K562 (cell line): ENCODE measurements around the gene EFNB3. TPM values are rescaled to one million over a fixed set of nuclear protein-coding genes. Genes with fewer than 3 reads are reported as not detected.

ENCODE experiments used
- CREB1 ChIP-seq, 2 experiments: sonication (generic) in 1 of 2; formaldehyde crosslinking in 1 of 2; IDR thresholded peaks; 2 replicates each; pipeline versions ENCODE4 v1.6.1 to v1.8.0; 2012 to 2022; ENCODE audit warnings: inconsistent platforms in 1 of 2, mild to moderate bottlenecking in 1 of 2, missing genetic modification reagents in 1 of 2, moderate library complexity in 1 of 2
- JUN ChIP-seq, 2 experiments: sonication (generic) in 1 of 2; formaldehyde crosslinking in 1 of 2; IDR thresholded peaks; 2 replicates each; pipeline versions ENCODE4 v1.6.1 to v1.8.0; 2012 to 2022; ENCODE audit warnings: borderline replicate concordance in 2 of 2, mild to moderate bottlenecking in 2 of 2, improper control_type of control experiment in 1 of 2, low read depth in 1 of 2, low read length in 1 of 2, missing genetic modification reagents in 1 of 2
- KDM5B ChIP-seq: fragments of 200-600 bp; sonication (generic); IDR thresholded peaks from 2 replicates; pipeline ENCODE4 v1.6.1; 2012; ENCODE audit warnings: low read depth, mild to moderate bottlenecking, moderate library complexity, low read length, control low read depth, inconsistent platforms; ENCODE audit not compliant: insufficient replicate concordance
- MXI1 ChIP-seq: IDR thresholded peaks from 2 replicates; pipeline ENCODE4 v1.6.1; 2011; ENCODE audit warnings: low read depth, mild to moderate bottlenecking, improper control_type of control experiment, low read length
- POLR2AphosphoS5 ChIP-seq: IDR thresholded peaks from 2 replicates; pipeline ENCODE4 v1.6.1; 2011; ENCODE audit warnings: mild to moderate bottlenecking, low read depth, low read length, moderate library complexity; ENCODE audit not compliant: control insufficient read depth, insufficient read depth
- POLR2B ChIP-seq: fragments of 450-650 bp; IDR thresholded peaks from 2 replicates; pipeline ENCODE4 v1.6.1; 2018; ENCODE audit warnings: low read depth; ENCODE audit not compliant: partially characterized antibody
- PRDM10 ChIP-seq: fragments of 450-650 bp; IDR thresholded peaks from 2 replicates; pipeline ENCODE4 v1.6.1; 2018; ENCODE audit not compliant: partially characterized antibody
- RB1 ChIP-seq: fragments of 450-650 bp; IDR thresholded peaks from 2 replicates; pipeline ENCODE4 v1.6.1; 2017; ENCODE audit warnings: low read depth, mild to moderate bottlenecking
- RCOR1 ChIP-seq, 2 experiments: IDR thresholded peaks; 2 replicates each; pipeline ENCODE4 v1.6.1; 2012; ENCODE audit warnings: low read depth in 2 of 2, low read length in 2 of 2, borderline replicate concordance in 1 of 2, improper control_type of control experiment in 1 of 2
- SAFB2 ChIP-seq: fragments of 200-400 bp; formaldehyde crosslinking; IDR thresholded peaks from 2 replicates; pipeline ENCODE4 v1.6.1; 2018; ENCODE audit warnings: borderline replicate concordance, low read length, low read depth, moderate library complexity; ENCODE audit not compliant: severe bottlenecking
- SRF ChIP-seq, 2 experiments: fragments of 250-450, 450-650 bp in 1 of 2; sonication (Bioruptor Pico) in 1 of 2; sonication (generic) in 1 of 2; formaldehyde crosslinking; IDR thresholded peaks; 2 replicates each; pipeline versions ENCODE4 v1.5.0 to v1.5.1; 2020 to 2022; ENCODE audit warnings: mild to moderate bottlenecking in 1 of 2, missing genetic modification reagents in 1 of 2
- TAF7 ChIP-seq: fragments of 450-650 bp; IDR thresholded peaks from 2 replicates; pipeline ENCODE4 v1.6.1; 2016; ENCODE audit warnings: missing genetic modification characterization, missing compliant biosample characterization
- TCF7L2 ChIP-seq: fragments of 150-350 bp; IDR thresholded peaks from 2 replicates; pipeline ENCODE4 v1.6.1; 2016; ENCODE audit warnings: low read depth, mild to moderate bottlenecking, low read length, moderate library complexity
- ZNF75A ChIP-seq: fragments of 450-650 bp; formaldehyde crosslinking; IDR thresholded peaks from 2 replicates; pipeline ENCODE4 v1.4.0; 2020; ENCODE audit warnings: mild to moderate bottlenecking
- polyA plus RNA-seq, 8 experiments: library from polyadenylated mRNA; depleted of rRNA in 4 of 8; stranded (reverse) in 5 of 8; unstranded in 3 of 8; fragments of >200 nt; fragmentation: Nextera tagmentation in 2 of 8; fragmentation: Illumina TruSeq in 1 of 8; extraction: Ambion mirVana in 2 of 8; extraction: Trizol in 1 of 8; gene quantifications; 2 replicates each; pipeline versions ENCODE4 v1.2.1 to v1.2.3, GENCODE V29; 2011 to 2014; ENCODE audit warnings: inconsistent platforms in 1 of 8, missing spikeins in 1 of 8
- total RNA-seq, 7 experiments: library from RNA; depleted of rRNA in 6 of 7; stranded (reverse); fragments of >200 nt in 6 of 7; fragmentation: Illumina TruSeq in 2 of 7; extraction: Trizol in 2 of 7; gene quantifications; 2 replicates each; pipeline versions ENCODE4 v1.2.1 to v1.2.3, GENCODE V29; 2011 to 2021; ENCODE audit warnings: low replicate concordance in 1 of 7
- TF ChIP-seq, protein P1 (sequence below): sonication (generic); formaldehyde crosslinking; IDR thresholded peaks from 2 replicates; pipeline ENCODE4 v1.8.1; 2023; ENCODE audit warnings: mild to moderate bottlenecking, missing genetic modification reagents, moderate library complexity
- TF ChIP-seq, protein P2 (sequence below), 3 experiments: fragments of 200-800 bp in 1 of 3; sonication (Bioruptor generic) in 1 of 3; sonication (generic) in 1 of 3; formaldehyde crosslinking in 1 of 3; IDR thresholded peaks; 2 replicates each; pipeline versions ENCODE4 v1.6.1 to v1.8.0; 2016 to 2022; ENCODE audit warnings: mild to moderate bottlenecking in 2 of 3, missing compliant biosample characterization in 2 of 3, missing genetic modification characterization in 2 of 3, missing genetic modification reagents in 1 of 3
- TF ChIP-seq, protein P3 (sequence below): sonication (generic); formaldehyde crosslinking; IDR thresholded peaks from 2 replicates; pipeline ENCODE4 v1.5.0; 2020; ENCODE audit warnings: missing genetic modification reagents

The EFNB3 gene
- total and polyA plus RNA-seq, 9 of the 15 experiments (the other 6 are each of a cell fraction or from before 2014, with no cell fraction given), result not detected

DNA sequence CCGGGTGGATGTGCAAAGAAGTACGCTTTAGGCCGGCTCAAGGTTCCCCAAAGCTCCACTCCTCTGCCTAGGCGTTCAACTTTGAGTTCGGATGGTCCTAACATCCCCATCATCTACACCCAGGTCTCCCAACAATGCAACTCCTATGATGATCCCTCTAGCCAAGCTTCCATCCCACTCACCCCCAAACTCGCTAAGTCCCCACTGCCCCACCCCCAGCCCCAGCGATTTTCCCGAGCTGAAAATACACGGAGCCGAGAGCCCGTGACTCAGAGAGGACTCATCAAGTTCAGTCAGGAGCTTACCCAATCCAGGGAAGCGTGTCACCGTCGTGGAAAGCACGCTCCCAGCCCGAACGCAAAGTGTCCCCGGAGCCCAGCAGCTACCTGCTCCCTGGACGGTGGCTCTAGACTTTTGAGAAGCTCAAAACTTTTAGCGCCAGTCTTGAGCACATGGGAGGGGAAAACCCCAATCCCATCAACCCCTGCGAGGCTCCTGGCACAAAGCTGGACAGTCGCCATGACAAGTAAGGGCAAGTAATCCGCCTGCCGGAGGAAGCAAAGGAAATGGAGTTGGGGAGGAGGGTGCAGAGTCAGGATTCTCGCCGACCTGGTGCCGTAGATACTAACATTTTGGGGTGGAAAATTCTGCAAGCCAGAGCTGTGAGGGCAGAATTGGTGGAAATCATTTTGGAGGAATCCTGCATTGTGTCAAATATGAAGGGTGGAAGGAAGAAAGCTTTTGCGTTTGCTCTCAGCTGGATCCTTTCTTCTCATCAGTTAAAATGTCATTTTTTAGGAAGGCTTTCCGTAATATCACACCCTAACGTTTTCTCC lies 17.7 kb upstream of the EFNB3 start, which contains the start of gene TP53 (continued):
- TF ChIP-seq MXI1 (peak; percentile 68; the same call in 1 of the 2 replicates), CREB1 (IDR thresholded peaks at IDR 0.05) (no peak), CREB1 (CRISPR knock-in tag; IDR thresholded peaks at IDR 0.05) (peak; percentile 48), KDM5B (peak; percentile 99), TAF7 (tag) (peak; percentile 73; the same call in 1 of the 2 replicates), PRDM10 (peak; percentile 77), SAFB2 (no peak), POLR2B (peak; percentile 95), SRF (CRISPR knock-in tag; IDR thresholded peaks at IDR 0.05) (0 out of 4 replicates have a peak, but pooled peaks of 1 of the 2 experiments have one; percentile 42), JUN (IDR thresholded peaks at IDR 0.05; ENCODE audit: borderline replicate concordance, low read depth, low read length) (peak; percentile 21; the same call in 1 of the 2 replicates), JUN (CRISPR knock-in tag; IDR thresholded peaks at IDR 0.05; ENCODE audit: borderline replicate concordance) (no peak), ZNF75A (no peak), POLR2AphosphoS5 (peak; percentile 91), TCF7L2 (peak; percentile 44; the same call in 1 of the 2 replicates), RCOR1 (IDR thresholded peaks at IDR 0.05; ENCODE audit: borderline replicate concordance in 1 of 2, low read depth in 2 of 2, low read length in 2 of 2) (peak in 1 of 2 experiments; percentile 18; a peak in 1 of 4 replicates), RB1 (peak; percentile 52; the same call in 1 of the 2 replicates)
- TF ChIP-seq, protein P1, sequence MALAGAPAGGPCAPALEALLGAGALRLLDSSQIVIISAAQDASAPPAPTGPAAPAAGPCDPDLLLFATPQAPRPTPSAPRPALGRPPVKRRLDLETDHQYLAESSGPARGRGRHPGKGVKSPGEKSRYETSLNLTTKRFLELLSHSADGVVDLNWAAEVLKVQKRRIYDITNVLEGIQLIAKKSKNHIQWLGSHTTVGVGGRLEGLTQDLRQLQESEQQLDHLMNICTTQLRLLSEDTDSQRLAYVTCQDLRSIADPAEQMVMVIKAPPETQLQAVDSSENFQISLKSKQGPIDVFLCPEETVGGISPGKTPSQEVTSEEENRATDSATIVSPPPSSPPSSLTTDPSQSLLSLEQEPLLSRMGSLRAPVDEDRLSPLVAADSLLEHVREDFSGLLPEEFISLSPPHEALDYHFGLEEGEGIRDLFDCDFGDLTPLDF, result 0 out of 2 replicates have a peak, but pooled peaks have one; percentile 10
- TF ChIP-seq, protein P2, sequence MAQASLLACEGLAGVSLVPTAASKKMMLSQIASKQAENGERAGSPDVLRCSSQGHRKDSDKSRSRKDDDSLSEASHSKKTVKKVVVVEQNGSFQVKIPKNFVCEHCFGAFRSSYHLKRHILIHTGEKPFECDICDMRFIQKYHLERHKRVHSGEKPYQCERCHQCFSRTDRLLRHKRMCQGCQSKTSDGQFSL (CRISPR knock-in tag; IDR thresholded peaks at IDR 0.05), result no peak
- TF ChIP-seq, protein P2 (tag; IDR thresholded peaks at IDR 0.05), result 0 out of 4 replicates have a peak, but pooled peaks of 1 of the 2 experiments have one; percentile 12
- TF ChIP-seq, protein P3, sequence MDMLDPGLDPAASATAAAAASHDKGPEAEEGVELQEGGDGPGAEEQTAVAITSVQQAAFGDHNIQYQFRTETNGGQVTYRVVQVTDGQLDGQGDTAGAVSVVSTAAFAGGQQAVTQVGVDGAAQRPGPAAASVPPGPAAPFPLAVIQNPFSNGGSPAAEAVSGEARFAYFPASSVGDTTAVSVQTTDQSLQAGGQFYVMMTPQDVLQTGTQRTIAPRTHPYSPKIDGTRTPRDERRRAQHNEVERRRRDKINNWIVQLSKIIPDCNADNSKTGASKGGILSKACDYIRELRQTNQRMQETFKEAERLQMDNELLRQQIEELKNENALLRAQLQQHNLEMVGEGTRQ (CRISPR knock-in tag), result peak; percentile 25; the same call in 1 of the 2 replicates
